Upper lobe of left lung (tissue), 6 donors: ENCODE measurements around the gene UMAD1. TPM values are rescaled to one million over a fixed set of nuclear protein-coding genes. Genes with fewer than 3 reads are reported as not detected.

Experiments
- ATAC-seq, 2 donors: fragments of 200-7000 bp; cut with Tn5 transposase; one replicate each; pipeline ENCODE4 v1.9.1; 2022; ENCODE audit warnings: mild to moderate bottlenecking in 2 of 2, moderate library complexity in 2 of 2; ENCODE audit not compliant: low FRiP score in 2 of 2
- DNase-seq, 2 donors: peaks; one replicate each; pipeline ENCODE4 v3.0.0-alpha.2; 2019 to 2020
- H3K27ac ChIP-seq, 4 donors: fragments of 200-600 bp; sonication (generic); one replicate each; pipeline ENCODE4 v1.5.1; 2016 to 2019
- H3K27me3 ChIP-seq, 4 donors: fragments of 200-600 bp; sonication (generic); one replicate each; pipeline ENCODE4 v1.5.1; 2017 to 2019
- H3K36me3 ChIP-seq, 4 donors: fragments of 200-600 bp; sonication (generic); one replicate each; pipeline ENCODE4 v1.5.1; 2016 to 2019
- H3K4me1 ChIP-seq, 4 donors: fragments of 200-600 bp; sonication (generic); one replicate each; pipeline ENCODE4 v1.5.1; 2018 to 2019
- H3K4me3 ChIP-seq, 4 donors: fragments of 200-600 bp; sonication (generic); one replicate each; pipeline ENCODE4 v1.5.1; 2017 to 2019; ENCODE audit warnings: mild to moderate bottlenecking in 2 of 4, moderate library complexity in 1 of 4
- H3K9me3 ChIP-seq, 4 donors: fragments of 200-600 bp; sonication (generic); one replicate each; pipeline ENCODE4 v1.5.1; 2018 to 2019
- CTCF ChIP-seq, 6 experiments: fragments of 450-650 bp in 4 of 6; fragments of 200-600 bp in 2 of 6; sonication (generic) in 2 of 6; IDR thresholded peaks; one replicate each; pipeline ENCODE4 v1.5.1; 2016 to 2019; ENCODE audit warnings: antibody characterized with exemption in 6 of 6
- EP300 ChIP-seq, 4 donors: sonication (generic); formaldehyde crosslinking; IDR thresholded peaks; one replicate each; pipeline ENCODE4 v1.5.1; 2017; ENCODE audit warnings: antibody characterized with exemption in 4 of 4, control low read depth in 2 of 4
- POLR2A ChIP-seq, 4 donors: fragments of 450-650 bp; IDR thresholded peaks; one replicate each; pipeline ENCODE4 v1.5.1; 2016 to 2017; ENCODE audit warnings: antibody characterized with exemption in 4 of 4, mild to moderate bottlenecking in 2 of 4
- POLR2AphosphoS5 ChIP-seq, 2 donors: sonication (generic); formaldehyde crosslinking; IDR thresholded peaks; one replicate each; pipeline ENCODE4 v1.5.1; 2017; ENCODE audit warnings: antibody characterized with exemption in 2 of 2
- WGBS, 2 donors: methylation state at CpG; one replicate each; pipeline ENCODE4 v1.1.5; 2017 to 2018; 5-methylcytosine and 5-hydroxymethylcytosine counted together
- total RNA-seq, 6 donors: library from RNA; depleted of rRNA in 4 of 6; stranded (reverse); fragments of >200 nt in 4 of 6; gene quantifications; one replicate each; pipeline versions ENCODE4 v1.1.0 to v1.2.1, GENCODE V29; 2016 to 2021
- donor health status: DM: no; HTN: no; CAD: no; lungs with moderate emphysema.
- donor health status: DM: no; HTN: yes; CAD: no; lungs with severe emphysema.

UMAD1 gene
- total RNA-seq, 6 donors from 2014 or later = 8.4 to 29.7 (median 13.3) TPM

GRCh38 chr7:7737674-7738073 lies 97.1 kb downstream of the UMAD1 start:
- no peaks in the 10 kb centered on the region for H3K36me3 ChIP-seq
- H3K27ac ChIP-seq = no peak overlapping the region
- H3K4me1 ChIP-seq = peaks cover 0 to 9% (median 4%) of the 10 kb centered on the region in 4 donors
- DNase-seq (no peak), ATAC-seq (no peak)
- no peaks in the 10 kb centered on the region for H3K9me3 ChIP-seq
- no peak for TF ChIP-seq EP300 (IDR thresholded peaks at IDR 0.05)
- TF ChIP-seq CTCF (IDR thresholded peaks at IDR 0.05) = no peak
- TF ChIP-seq POLR2AphosphoS5 (IDR thresholded peaks at IDR 0.05) = no peak
- no peak for TF ChIP-seq POLR2A (IDR thresholded peaks at IDR 0.05)
- H3K4me3 ChIP-seq = no peak overlapping the region
- H3K27me3 ChIP-seq = no peaks in the 10 kb centered on the region

DNA sequence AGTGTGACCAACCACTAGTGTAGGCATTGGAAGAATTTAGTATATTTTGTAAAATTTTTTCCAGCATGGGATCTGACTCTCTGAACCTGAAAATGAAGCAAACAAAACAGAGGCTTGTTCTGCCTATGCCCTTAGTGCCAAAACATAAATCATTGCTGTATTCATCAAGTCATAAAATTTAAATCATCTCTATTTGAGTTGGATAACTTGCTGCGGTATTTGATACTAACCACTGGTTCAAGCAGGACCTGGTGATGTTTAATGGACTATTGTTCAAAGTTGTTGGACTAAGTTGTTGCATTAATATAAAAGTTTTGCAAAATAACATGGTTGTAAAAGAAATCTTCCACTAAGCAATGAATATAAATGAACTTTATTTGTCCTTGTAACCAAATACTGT lies 97.6 kb downstream of the UMAD1 start:
- H3K27ac ChIP-seq = no peak overlapping the region
- DNase-seq = no peak
- H3K4me1 ChIP-seq = peaks cover 0 to 9% (median 4%) of the 10 kb centered on the region in 4 donors
- H3K9me3 ChIP-seq = no peaks in the 10 kb centered on the region
- H3K27me3 ChIP-seq = no peaks in the 10 kb centered on the region
- no peaks in the 10 kb centered on the region for H3K36me3 ChIP-seq
- no peak overlapping the region for H3K4me3 ChIP-seq
- ATAC-seq = no peak
- TF ChIP-seq CTCF (IDR thresholded peaks at IDR 0.05) (no peak), EP300 (IDR thresholded peaks at IDR 0.05) (no peak), POLR2A (IDR thresholded peaks at IDR 0.05) (no peak), POLR2AphosphoS5 (IDR thresholded peaks at IDR 0.05) (no peak)
- WGBS, 2 donors = 92 to 100% methylated on average over 1 of the region's 1 CpG

DNA sequence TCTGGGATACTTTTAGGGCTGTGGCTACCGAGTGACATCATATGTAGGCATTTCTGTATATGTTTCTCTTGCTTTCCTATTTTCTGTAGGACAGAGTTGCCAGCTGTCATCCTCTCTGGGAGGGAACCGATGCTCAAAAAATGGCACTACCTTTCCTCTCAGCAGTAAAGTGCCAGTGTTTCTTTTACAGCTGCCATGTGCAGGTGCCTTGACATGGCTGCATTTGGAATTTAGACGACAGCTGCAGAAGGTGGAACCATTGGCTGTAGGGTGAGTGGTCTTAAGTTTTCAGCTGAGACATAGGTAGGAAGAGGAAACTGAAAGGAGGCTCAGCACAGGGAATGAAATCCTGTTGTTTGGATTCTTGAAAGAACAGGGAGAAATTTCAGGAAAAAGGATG lies 98.1 kb downstream of the UMAD1 start:
- TF ChIP-seq POLR2A (IDR thresholded peaks at IDR 0.05) (no peak), CTCF (IDR thresholded peaks at IDR 0.05) (no peak)
- Histone ChIP-seq H3K36me3 (no peaks in the 10 kb centered on the region), H3K4me1 (peaks cover 0 to 9% (median 4%) of the 10 kb centered on the region in 4 donors), H3K27me3 (no peaks in the 10 kb centered on the region), H3K4me3 (no peak overlapping the region), H3K9me3 (no peaks in the 10 kb centered on the region), H3K27ac (no peak overlapping the region)
- ATAC-seq = no peak
- WGBS, 2 donors = 89 to 93% methylated on average over 3 of the region's 3 CpGs
- DNase-seq = no peak

GRCh38 chr7:7739204-7740036 lies 98.9 kb downstream of the UMAD1 start:
- TF ChIP-seq POLR2A (IDR thresholded peaks at IDR 0.05) (no peak), EP300 (IDR thresholded peaks at IDR 0.05) (no peak), CTCF (IDR thresholded peaks at IDR 0.05) (no peak), POLR2AphosphoS5 (IDR thresholded peaks at IDR 0.05) (no peak)
- H3K9me3 ChIP-seq = no peaks in the 10 kb centered on the region
- no peaks in the 10 kb centered on the region for H3K27me3 ChIP-seq
- no peak overlapping the region for H3K27ac ChIP-seq
- ATAC-seq (no peak), DNase-seq (no peak)
- peaks cover 0 to 9% (median 4%) of the 10 kb centered on the region in 4 donors for H3K4me1 ChIP-seq
- no peaks in the 10 kb centered on the region for H3K36me3 ChIP-seq
- H3K4me3 ChIP-seq = no peak overlapping the region
- WGBS, 2 donors = 57 to 60% methylated on average over 4 of the region's 4 CpGs

GRCh38 chr7:7740037-7740355 lies 99.4 kb downstream of the UMAD1 start:
- 98% methylated on average over 2 of the region's 2 CpGs for WGBS, 2 donors
- ATAC-seq (no peak), DNase-seq (no peak)
- no peaks in the 10 kb centered on the region for H3K9me3 ChIP-seq
- H3K27me3 ChIP-seq = no peaks in the 10 kb centered on the region
- H3K4me1 ChIP-seq = peaks cover 0 to 9% (median 4%) of the 10 kb centered on the region in 4 donors
- H3K36me3 ChIP-seq = no peaks in the 10 kb centered on the region
- TF ChIP-seq CTCF (IDR thresholded peaks at IDR 0.05) (no peak), POLR2AphosphoS5 (IDR thresholded peaks at IDR 0.05) (no peak), POLR2A (IDR thresholded peaks at IDR 0.05) (no peak), EP300 (IDR thresholded peaks at IDR 0.05) (no peak)
- H3K4me3 ChIP-seq = no peak overlapping the region
- no peak overlapping the region for H3K27ac ChIP-seq
